Peyer's patch (tissue), 4 donors: ENCODE results near the gene CIPC. TPM values are rescaled to one million over a fixed set of nuclear protein-coding genes. Genes with fewer than 3 reads are reported as not detected.
A peak's percentile ranks its signal among the peaks of the same experiment; 100 is the strongest.

Experiments
- DNase-seq, 3 donors: peaks; one replicate each; pipeline ENCODE4 v3.0.0-alpha.2; 2017 to 2019
- H3K27ac ChIP-seq, 4 donors: fragments of 200-600 bp; sonication (generic); one replicate each; pipeline ENCODE4 v1.5.1; 2016 to 2019
- H3K27me3 ChIP-seq, 2 donors: fragments of 200-600 bp; sonication (generic); one replicate each; pipeline ENCODE4 v1.5.1; 2019
- H3K36me3 ChIP-seq, 3 donors: fragments of 200-600 bp; sonication (generic); one replicate each; pipeline ENCODE4 v1.5.1; 2016 to 2019
- H3K4me1 ChIP-seq, 4 donors: fragments of 200-600 bp; sonication (generic); one replicate each; pipeline ENCODE4 v1.5.1; 2016 to 2019
- H3K4me3 ChIP-seq, 4 donors: fragments of 200-600 bp; sonication (generic); 1 replicate in 3 of 4; 2 replicates in 1 of 4; pipeline ENCODE4 v1.5.1; 2016 to 2019; ENCODE audit warnings: mild to moderate bottlenecking in 1 of 4
- H3K9me3 ChIP-seq, 4 donors: fragments of 200-600 bp; sonication (generic); one replicate each; pipeline ENCODE4 v1.5.1; 2016 to 2019; ENCODE audit warnings: mild to moderate bottlenecking in 1 of 4
- POLR2A ChIP-seq, 2 donors: fragments of 450-650 bp; IDR thresholded peaks; one replicate each; pipeline ENCODE4 v1.5.1; 2017; ENCODE audit warnings: antibody characterized with exemption in 2 of 2, mild to moderate bottlenecking in 2 of 2, moderate library complexity in 2 of 2
- total RNA-seq, 4 donors: library from RNA; depleted of rRNA; stranded (reverse); fragments of >200 nt; gene quantifications; one replicate each; pipeline ENCODE4 v1.1.0, GENCODE V29; 2016
- TF ChIP-seq, protein P1 (sequence below), 6 experiments: fragments of 450-650 bp in 4 of 6; fragments of 200-600 bp in 2 of 6; sonication (generic) in 1 of 6; IDR thresholded peaks; one replicate each; pipeline ENCODE4 v1.5.1; 2017 to 2019; ENCODE audit warnings: antibody characterized with exemption in 6 of 6, mild to moderate bottlenecking in 3 of 6, moderate library complexity in 1 of 6

Gene CIPC
- total RNA-seq, 4 donors from 2014 or later: 22.3 to 66.7 (median 52.1) TPM

DNA sequence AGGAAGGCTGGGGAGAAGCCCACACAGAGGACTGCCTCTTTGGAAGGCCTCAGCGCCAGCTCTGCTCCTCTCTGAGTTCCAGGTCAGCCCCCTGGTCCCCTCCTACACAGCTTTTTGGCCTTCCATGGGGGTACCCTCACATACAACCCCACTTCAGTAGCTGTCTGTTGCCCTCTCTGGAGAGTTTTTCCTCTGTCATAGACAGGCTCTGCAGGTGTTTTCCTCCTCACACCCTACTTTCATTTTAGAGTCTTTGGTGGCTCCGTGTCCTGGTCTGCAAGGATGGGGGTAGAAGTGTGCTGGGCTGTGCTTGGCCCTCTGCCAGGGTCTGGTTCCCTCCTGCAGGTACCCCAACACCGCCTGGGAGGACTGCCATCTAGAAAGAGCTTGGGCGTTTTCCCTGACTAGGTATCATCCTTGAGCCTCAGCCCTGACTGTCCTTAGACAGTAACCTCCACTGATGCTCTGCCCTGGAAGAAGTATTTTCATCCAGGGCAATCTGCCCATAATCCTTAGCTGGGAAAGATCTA is 28.5 kb downstream of the CIPC start:
- peaks cover 12 to 32% (median 27%) of the 10 kb centered on the region in 4 donors for H3K4me1 ChIP-seq
- H3K27ac ChIP-seq: no peak overlapping the region
- no peaks in the 10 kb centered on the region for H3K36me3 ChIP-seq
- H3K27me3 ChIP-seq: no peaks in the 10 kb centered on the region
- DNase-seq: no peak
- H3K9me3 ChIP-seq: no peaks in the 10 kb centered on the region
- TF ChIP-seq, protein P1, sequence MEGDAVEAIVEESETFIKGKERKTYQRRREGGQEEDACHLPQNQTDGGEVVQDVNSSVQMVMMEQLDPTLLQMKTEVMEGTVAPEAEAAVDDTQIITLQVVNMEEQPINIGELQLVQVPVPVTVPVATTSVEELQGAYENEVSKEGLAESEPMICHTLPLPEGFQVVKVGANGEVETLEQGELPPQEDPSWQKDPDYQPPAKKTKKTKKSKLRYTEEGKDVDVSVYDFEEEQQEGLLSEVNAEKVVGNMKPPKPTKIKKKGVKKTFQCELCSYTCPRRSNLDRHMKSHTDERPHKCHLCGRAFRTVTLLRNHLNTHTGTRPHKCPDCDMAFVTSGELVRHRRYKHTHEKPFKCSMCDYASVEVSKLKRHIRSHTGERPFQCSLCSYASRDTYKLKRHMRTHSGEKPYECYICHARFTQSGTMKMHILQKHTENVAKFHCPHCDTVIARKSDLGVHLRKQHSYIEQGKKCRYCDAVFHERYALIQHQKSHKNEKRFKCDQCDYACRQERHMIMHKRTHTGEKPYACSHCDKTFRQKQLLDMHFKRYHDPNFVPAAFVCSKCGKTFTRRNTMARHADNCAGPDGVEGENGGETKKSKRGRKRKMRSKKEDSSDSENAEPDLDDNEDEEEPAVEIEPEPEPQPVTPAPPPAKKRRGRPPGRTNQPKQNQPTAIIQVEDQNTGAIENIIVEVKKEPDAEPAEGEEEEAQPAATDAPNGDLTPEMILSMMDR (IDR thresholded peaks at IDR 0.05): no peak
- no peak for TF ChIP-seq POLR2A (IDR thresholded peaks at IDR 0.05)
- no peak overlapping the region for H3K4me3 ChIP-seq

DNA sequence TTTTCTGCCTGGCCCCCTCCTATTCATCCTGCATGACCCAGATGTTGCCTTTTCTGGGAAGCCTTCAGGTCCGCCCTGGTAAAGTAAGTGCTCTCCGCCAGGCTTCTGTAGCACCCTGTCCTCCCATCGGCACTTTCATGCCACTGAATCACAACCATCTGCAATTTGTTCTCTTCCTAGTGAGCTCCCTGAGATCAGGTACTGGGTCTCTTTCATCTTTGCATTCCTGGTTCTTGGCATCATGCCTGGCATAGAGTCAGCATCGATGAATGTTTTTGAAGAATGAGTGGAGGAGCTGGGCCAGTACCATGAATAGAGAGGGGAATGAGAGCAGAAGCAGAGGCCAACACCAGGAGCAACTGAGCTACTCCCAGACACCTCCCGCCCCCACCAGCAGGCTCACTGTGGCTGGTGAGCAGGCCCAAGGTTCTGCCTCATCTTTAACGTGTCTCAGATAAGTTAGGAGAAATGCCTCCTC is 30.4 kb downstream of the CIPC start:
- TF ChIP-seq, protein P1 (IDR thresholded peaks at IDR 0.05): no peak
- TF ChIP-seq POLR2A (IDR thresholded peaks at IDR 0.05): no peak
- Histone ChIP-seq H3K9me3 (no peaks in the 10 kb centered on the region), H3K4me3 (no peak overlapping the region), H3K4me1 (peaks cover 10 to 18% (median 15%) of the 10 kb centered on the region in 4 donors), H3K27ac (no peak overlapping the region), H3K27me3 (no peaks in the 10 kb centered on the region), H3K36me3 (no peaks in the 10 kb centered on the region)
- peak in 1 of 3 donors; percentile 26 for DNase-seq

DNA sequence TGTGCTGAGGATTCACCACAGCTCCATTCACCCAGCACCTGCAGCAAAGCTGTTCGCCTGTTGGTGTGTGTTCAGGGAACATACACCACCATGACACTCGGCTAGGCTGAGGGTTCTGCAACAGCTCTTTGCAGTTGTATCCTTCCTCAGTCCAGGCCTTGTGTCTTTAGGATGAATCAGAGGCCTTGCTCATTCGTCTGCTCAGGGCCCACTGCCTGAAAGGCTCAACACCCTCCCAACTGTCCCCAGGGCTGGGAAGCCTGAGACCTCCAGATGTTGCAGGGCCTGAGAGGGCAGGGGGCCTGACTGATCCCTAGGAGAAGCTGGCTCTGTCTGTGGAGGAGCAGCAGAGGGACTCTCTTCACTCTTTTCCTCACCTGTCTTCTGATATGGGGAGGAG is 32.3 kb downstream of the CIPC start:
- Histone ChIP-seq H3K27ac (no peak overlapping the region), H3K36me3 (no peaks in the 10 kb centered on the region), H3K4me3 (no peak overlapping the region), H3K4me1 (peaks cover 1 to 5% (median 2%) of the 10 kb centered on the region in 4 donors), H3K9me3 (no peaks in the 10 kb centered on the region), H3K27me3 (no peaks in the 10 kb centered on the region)
- TF ChIP-seq, protein P1 (IDR thresholded peaks at IDR 0.05): no peak
- no peak for TF ChIP-seq POLR2A (IDR thresholded peaks at IDR 0.05)
- peak in 1 of 3 donors; percentile 27 for DNase-seq

DNA sequence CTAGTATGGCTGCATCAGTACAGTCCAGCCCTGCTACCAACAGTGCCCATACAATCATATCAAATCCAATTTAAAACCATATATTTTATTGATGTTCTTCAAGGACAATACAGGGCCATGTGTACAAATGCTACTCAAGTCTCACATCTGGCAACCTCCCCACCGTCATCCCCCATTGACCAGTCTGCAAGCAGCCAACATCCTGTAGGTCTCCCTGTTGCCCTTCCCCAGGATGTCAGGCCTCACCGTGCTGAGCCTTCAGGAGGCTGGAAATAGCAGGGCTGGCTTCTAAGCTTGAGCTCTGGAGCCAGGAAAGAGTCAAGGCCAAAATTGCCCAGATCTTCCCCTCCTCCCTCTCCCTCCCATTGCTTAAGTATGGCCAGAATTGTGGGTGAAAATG is 33.1 kb downstream of the CIPC start:
- H3K9me3 ChIP-seq: no peaks in the 10 kb centered on the region
- H3K27ac ChIP-seq: no peak overlapping the region
- no peaks in the 10 kb centered on the region for H3K4me1 ChIP-seq
- DNase-seq: no peak
- no peaks in the 10 kb centered on the region for H3K36me3 ChIP-seq
- no peak for TF ChIP-seq POLR2A (IDR thresholded peaks at IDR 0.05)
- TF ChIP-seq, protein P1 (IDR thresholded peaks at IDR 0.05): no peak
- no peak overlapping the region for H3K4me3 ChIP-seq
- H3K27me3 ChIP-seq: no peaks in the 10 kb centered on the region

DNA sequence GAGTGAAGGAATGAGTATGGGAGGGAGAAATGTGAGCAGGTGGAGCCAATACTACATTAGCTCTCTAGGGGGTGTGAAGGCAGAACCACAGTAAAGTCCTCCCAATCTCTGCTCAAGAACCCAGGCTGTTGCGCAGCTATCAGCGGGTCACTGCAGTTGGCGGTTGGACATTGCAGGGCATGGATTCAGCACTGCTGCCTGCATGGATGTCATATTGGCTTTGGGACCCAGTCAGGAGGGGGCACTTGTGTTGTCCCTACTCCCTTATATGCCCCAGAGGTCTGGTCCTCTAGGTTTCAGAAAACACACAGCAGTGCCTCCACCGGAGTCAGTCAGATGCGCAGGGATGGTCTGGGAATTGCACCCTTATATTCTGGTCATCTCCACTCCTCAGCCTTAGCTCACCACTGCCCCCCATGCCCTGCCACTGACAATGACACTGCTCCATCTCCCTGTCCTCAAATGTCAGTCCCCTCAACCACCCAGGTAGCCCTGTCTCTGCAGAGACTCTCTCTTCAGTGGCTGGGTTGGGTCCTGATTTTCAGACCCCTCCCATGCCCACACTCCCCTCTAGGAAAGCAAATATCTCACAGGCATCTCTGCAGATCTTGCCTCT is 33.9 kb downstream of the CIPC start:
- no peaks in the 10 kb centered on the region for H3K9me3 ChIP-seq
- H3K36me3 ChIP-seq: no peaks in the 10 kb centered on the region
- no peak overlapping the region for H3K4me3 ChIP-seq
- TF ChIP-seq, protein P1 (IDR thresholded peaks at IDR 0.05): no peak
- no peak for TF ChIP-seq POLR2A (IDR thresholded peaks at IDR 0.05)
- DNase-seq: peak in 1 of 3 donors; percentile 32
- no peaks in the 10 kb centered on the region for H3K27me3 ChIP-seq
- no peak overlapping the region for H3K27ac ChIP-seq
- no peaks in the 10 kb centered on the region for H3K4me1 ChIP-seq
